A673 (cell line): ENCODE data around the gene ERP44. TPM values are rescaled to one million over a fixed set of nuclear protein-coding genes. Genes with fewer than 3 reads are reported as not detected.
A peak's percentile ranks its signal among the peaks of the same experiment; 100 is the strongest.
"Not testable (repeated sequence)": the region's sequence is repeated elsewhere in the genome, so short reads cannot be mapped to it uniquely, and the experiment has no call there.

Experiments
- BruUV-seq: library from RNA; stranded (reverse); fragments of 400-500 nt; replicated peaks from 2 replicates; lab custom pipeline; 2021; lab: Mats Ljungman, UMichigan
- CTCF ChIA-PET: fragments of 300-600 bp; sonication (Branson Sonifier 250); formaldehyde crosslinking; loops from one replicate; lab custom pipeline; 2022; ENCODE audit warnings: antibody characterized with exemption; lab: Charles Lee
- POLR2A ChIA-PET: fragments of 300-600 bp; sonication (Branson Sonifier 250); formaldehyde crosslinking; loops from one replicate; lab custom pipeline; 2022; ENCODE audit warnings: antibody characterized with exemption; ENCODE audit not compliant: low non-redundant PET; lab: Charles Lee
- DNase-seq: peaks from one replicate; pipeline ENCODE4 v3.0.0-alpha.2; 2015; ENCODE audit warnings: low spot score
- H3K27ac ChIP-seq: fragments of 200-600 bp; sonication (generic); 2 replicates; pipeline ENCODE4 v1.5.1; 2016; ENCODE audit warnings: mixed run types, low read depth, mild to moderate bottlenecking, mixed read lengths, antibody characterized with exemption, low read length; ENCODE audit not compliant: poor library complexity, severe bottlenecking
- H3K27me3 ChIP-seq: fragments of 200-600 bp; sonication (generic); replicated peaks from 2 replicates; pipeline ENCODE4 v1.6.1; 2017; ENCODE audit warnings: mixed run types, low read depth, mild to moderate bottlenecking, mixed read lengths, antibody characterized with exemption, low read length; ENCODE audit not compliant: insufficient read depth, poor library complexity
- H3K36me3 ChIP-seq: fragments of 200-600 bp; sonication (generic); 2 replicates; pipeline ENCODE4 v1.6.1; 2016; ENCODE audit warnings: mixed run types, mild to moderate bottlenecking, mixed read lengths, antibody characterized with exemption, low read length; ENCODE audit not compliant: insufficient read depth, poor library complexity, severe bottlenecking
- H3K4me1 ChIP-seq: fragments of 200-600 bp; sonication (generic); 2 replicates; pipeline ENCODE4 v1.6.1; 2017; ENCODE audit warnings: mixed run types, mild to moderate bottlenecking, mixed read lengths, antibody characterized with exemption, low read length; ENCODE audit not compliant: insufficient read depth, poor library complexity, severe bottlenecking
- H3K4me3 ChIP-seq: fragments of 200-600 bp; sonication (generic); 2 replicates; pipeline ENCODE4 v1.5.1; 2016; ENCODE audit warnings: low read depth, mixed run types, mild to moderate bottlenecking, mixed read lengths, low read length; ENCODE audit not compliant: poor library complexity, severe bottlenecking
- H3K9me3 ChIP-seq: fragments of 200-600 bp; sonication (generic); 2 replicates; pipeline ENCODE4 v1.6.1; 2016; ENCODE audit warnings: mixed run types, low read depth, mild to moderate bottlenecking, mixed read lengths, antibody characterized with exemption, low read length; ENCODE audit not compliant: poor library complexity, severe bottlenecking
- EZH2 ChIP-seq: fragments of 200-600 bp; sonication (generic); IDR thresholded peaks from 2 replicates; pipeline ENCODE4 v1.6.1; 2017; ENCODE audit warnings: borderline replicate concordance, low read depth, mild to moderate bottlenecking, mixed read lengths, antibody characterized with exemption, low read length; ENCODE audit not compliant: poor library complexity, severe bottlenecking
- intact Hi-C: fragments of 100-400 bp; cut with micrococcal nuclease; formaldehyde crosslinking; loops from one replicate; pipeline ENCODE4 v1.10.0; 2022; ENCODE audit not compliant: unreplicated experiment
- total RNA-seq: library from RNA; stranded (reverse); gene quantifications from 2 replicates; pipeline ENCODE4 v1.2.3, GENCODE V29; 2021
- TF ChIP-seq, protein P1 (sequence below): fragments of 300-800, 200-600 bp; sonication (generic); conservative IDR thresholded peaks from 2 replicates; pipeline ENCODE4 v1.5.1; 2017; ENCODE audit warnings: low read depth, mild to moderate bottlenecking, antibody characterized with exemption, low read length, moderate library complexity, mixed read lengths

The ERP44 gene
- total RNA-seq, 1 experiment from 2014 or later: 16.8 TPM

DNA sequence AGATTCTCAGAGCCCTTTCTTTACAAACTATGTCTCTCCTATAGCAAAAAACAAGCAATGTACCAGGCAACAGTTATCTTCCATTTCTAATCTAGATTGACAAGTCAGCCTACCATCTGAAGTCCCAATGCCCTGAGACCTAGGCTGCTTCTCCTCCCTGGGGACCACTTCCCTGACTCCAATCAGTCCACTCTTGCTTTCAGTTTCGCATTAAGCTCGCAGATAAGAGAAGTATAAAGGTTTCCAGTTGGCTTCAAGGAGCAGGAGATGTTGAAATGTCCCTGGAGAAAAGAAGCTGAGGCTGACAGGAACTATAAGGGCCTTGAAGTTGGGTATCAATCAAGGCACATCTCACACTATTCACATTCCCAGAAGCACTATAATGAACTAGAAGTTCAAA is 32.3 kb downstream of the ERP44 start:
- no peak overlapping the region for H3K27ac ChIP-seq
- CTCF ChIA-PET: interaction anchor here (0.5 kb wide), 1 partner anchor 37 kb away, joined by 3 read pairs; no protein-coding TSS in a partner anchor
- intact Hi-C loops: no loop called here
- peak; percentile 88 for DNase-seq
- no peaks in the 10 kb centered on the region for H3K9me3 ChIP-seq
- H3K27me3 ChIP-seq: no peaks in the 10 kb centered on the region
- H3K4me1 ChIP-seq: peaks cover 51% of the 10 kb centered on the region
- H3K36me3 ChIP-seq: no peaks in the 10 kb centered on the region
- no TSS peak for BruUV-seq
- H3K4me3 ChIP-seq: peak overlapping the region; percentile 12
- no peak for TF ChIP-seq EZH2
- TF ChIP-seq, protein P1, sequence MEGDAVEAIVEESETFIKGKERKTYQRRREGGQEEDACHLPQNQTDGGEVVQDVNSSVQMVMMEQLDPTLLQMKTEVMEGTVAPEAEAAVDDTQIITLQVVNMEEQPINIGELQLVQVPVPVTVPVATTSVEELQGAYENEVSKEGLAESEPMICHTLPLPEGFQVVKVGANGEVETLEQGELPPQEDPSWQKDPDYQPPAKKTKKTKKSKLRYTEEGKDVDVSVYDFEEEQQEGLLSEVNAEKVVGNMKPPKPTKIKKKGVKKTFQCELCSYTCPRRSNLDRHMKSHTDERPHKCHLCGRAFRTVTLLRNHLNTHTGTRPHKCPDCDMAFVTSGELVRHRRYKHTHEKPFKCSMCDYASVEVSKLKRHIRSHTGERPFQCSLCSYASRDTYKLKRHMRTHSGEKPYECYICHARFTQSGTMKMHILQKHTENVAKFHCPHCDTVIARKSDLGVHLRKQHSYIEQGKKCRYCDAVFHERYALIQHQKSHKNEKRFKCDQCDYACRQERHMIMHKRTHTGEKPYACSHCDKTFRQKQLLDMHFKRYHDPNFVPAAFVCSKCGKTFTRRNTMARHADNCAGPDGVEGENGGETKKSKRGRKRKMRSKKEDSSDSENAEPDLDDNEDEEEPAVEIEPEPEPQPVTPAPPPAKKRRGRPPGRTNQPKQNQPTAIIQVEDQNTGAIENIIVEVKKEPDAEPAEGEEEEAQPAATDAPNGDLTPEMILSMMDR: no peak
- POLR2A ChIA-PET: interaction anchor here (0.6 kb wide), 1 partner anchor 701 kb away, joined by 4 read pairs; no protein-coding TSS in a partner anchor

GRCh38 chr9:100064872-100065581 is 33.8 kb downstream of the ERP44 start:
- H3K4me3 ChIP-seq: no peak overlapping the region
- DNase-seq: no peak
- no peaks in the 10 kb centered on the region for H3K9me3 ChIP-seq
- H3K27me3 ChIP-seq: no peaks in the 10 kb centered on the region
- peaks cover 37% of the 10 kb centered on the region for H3K4me1 ChIP-seq
- H3K36me3 ChIP-seq: no peaks in the 10 kb centered on the region
- no peak overlapping the region for H3K27ac ChIP-seq
- POLR2A ChIA-PET: no interaction called here
- TF ChIP-seq, protein P1: no peak
- TF ChIP-seq EZH2: no peak
- CTCF ChIA-PET: no interaction called here
- intact Hi-C loops: no loop called here
- no TSS peak for BruUV-seq

DNA sequence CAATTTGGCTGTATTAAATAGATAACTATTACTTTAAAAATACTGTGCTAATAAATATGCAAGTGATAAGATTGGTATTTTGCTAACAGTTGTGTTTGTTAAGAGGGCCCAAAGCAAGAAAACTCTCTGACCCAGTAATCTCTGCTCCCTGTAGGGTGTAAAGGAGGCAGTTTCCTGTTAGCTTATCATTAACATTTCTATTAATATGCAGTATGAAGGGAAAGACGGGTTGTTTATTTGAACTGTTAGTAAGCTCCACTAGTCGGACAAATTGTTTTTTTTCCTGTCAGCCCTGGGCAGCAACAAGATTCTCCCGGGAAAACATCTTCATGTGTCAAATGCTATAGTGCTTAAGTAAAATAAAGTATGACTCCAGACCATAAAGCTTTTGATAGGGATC is 35.6 kb downstream of the ERP44 start:
- H3K36me3 ChIP-seq: no peaks in the 10 kb centered on the region
- BruUV-seq: no TSS peak
- intact Hi-C loops: no loop called here
- H3K9me3 ChIP-seq: no peaks in the 10 kb centered on the region
- TF ChIP-seq, protein P1: no peak
- TF ChIP-seq EZH2: no peak
- ChIA-PET POLR2A (no interaction called here), CTCF (no interaction called here)
- H3K4me1 ChIP-seq: peaks cover 35% of the 10 kb centered on the region
- DNase-seq: peak; percentile 73
- H3K27me3 ChIP-seq: no peaks in the 10 kb centered on the region
- H3K27ac ChIP-seq: no peak overlapping the region
- H3K4me3 ChIP-seq: no peak overlapping the region

GRCh38 chr9:100062683-100063082 is 36.1 kb downstream of the ERP44 start:
- H3K4me3 ChIP-seq, intact Hi-C loops, H3K36me3 ChIP-seq, DNase-seq, H3K27ac ChIP-seq, BruUV-seq, POLR2A ChIA-PET, H3K9me3 ChIP-seq, CTCF ChIA-PET, H3K27me3 ChIP-seq: not testable (repeated sequence)
- peaks cover 35% of the 10 kb centered on the region for H3K4me1 ChIP-seq
